Esophagus muscularis mucosa (tissue), 3 donors: ENCODE data around the gene AQP11.

Source experiments
- POLR2A ChIP-seq: fragments of 450-650 bp; IDR thresholded peaks from one replicate; pipeline ENCODE4 v1.6.1; 2017; ENCODE audit warnings: antibody characterized with exemption, moderate library complexity, mild to moderate bottlenecking, low read depth
- POLR2AphosphoS5 ChIP-seq, 2 donors: sonication (generic); formaldehyde crosslinking; IDR thresholded peaks; one replicate each; pipeline ENCODE4 v1.6.1; 2017; ENCODE audit warnings: antibody characterized with exemption in 2 of 2
- TF ChIP-seq, protein P1 (sequence below), 3 experiments: fragments of 200-600 bp in 2 of 3; fragments of 450-650 bp in 1 of 3; sonication (generic) in 2 of 3; IDR thresholded peaks; one replicate each; pipeline ENCODE4 v1.5.1; 2017 to 2019; ENCODE audit warnings: antibody characterized with exemption in 3 of 3, mild to moderate bottlenecking in 2 of 3, moderate library complexity in 1 of 3

DNA sequence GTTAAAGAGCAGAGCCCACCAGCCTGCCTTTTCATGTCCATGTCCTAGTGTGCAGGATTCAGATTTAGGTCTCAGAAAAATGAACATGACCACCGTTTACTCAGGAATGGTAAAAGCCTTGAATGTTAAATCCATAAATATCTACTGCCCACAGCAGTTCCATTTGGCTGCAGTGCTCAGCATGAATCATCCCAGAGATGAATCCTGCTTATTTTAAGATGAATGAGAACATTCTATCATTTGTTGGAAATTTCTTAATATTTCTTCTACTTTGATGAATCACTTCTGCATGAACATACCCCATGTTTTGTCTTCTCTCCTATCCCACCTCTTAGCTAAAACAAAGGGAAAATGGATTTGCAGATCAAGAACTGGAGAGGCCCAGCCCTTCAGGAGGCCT lies 47.5 kb upstream of the AQP11 start:
- TF ChIP-seq, protein P1, sequence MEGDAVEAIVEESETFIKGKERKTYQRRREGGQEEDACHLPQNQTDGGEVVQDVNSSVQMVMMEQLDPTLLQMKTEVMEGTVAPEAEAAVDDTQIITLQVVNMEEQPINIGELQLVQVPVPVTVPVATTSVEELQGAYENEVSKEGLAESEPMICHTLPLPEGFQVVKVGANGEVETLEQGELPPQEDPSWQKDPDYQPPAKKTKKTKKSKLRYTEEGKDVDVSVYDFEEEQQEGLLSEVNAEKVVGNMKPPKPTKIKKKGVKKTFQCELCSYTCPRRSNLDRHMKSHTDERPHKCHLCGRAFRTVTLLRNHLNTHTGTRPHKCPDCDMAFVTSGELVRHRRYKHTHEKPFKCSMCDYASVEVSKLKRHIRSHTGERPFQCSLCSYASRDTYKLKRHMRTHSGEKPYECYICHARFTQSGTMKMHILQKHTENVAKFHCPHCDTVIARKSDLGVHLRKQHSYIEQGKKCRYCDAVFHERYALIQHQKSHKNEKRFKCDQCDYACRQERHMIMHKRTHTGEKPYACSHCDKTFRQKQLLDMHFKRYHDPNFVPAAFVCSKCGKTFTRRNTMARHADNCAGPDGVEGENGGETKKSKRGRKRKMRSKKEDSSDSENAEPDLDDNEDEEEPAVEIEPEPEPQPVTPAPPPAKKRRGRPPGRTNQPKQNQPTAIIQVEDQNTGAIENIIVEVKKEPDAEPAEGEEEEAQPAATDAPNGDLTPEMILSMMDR (IDR thresholded peaks at IDR 0.05): no peak
- TF ChIP-seq POLR2AphosphoS5 (IDR thresholded peaks at IDR 0.05) (no peak), POLR2A (no peak)
